ENCODE results near the gene LRP2. TPM values are rescaled to one million over a fixed set of nuclear protein-coding genes. Genes with fewer than 3 reads are reported as not detected.
A peak's percentile ranks its signal among the peaks of the same experiment; 100 is the strongest.

LRP2 gene
- total RNA-seq, 1 experiment from 2014 or later: 0.59 TPM

DNA sequence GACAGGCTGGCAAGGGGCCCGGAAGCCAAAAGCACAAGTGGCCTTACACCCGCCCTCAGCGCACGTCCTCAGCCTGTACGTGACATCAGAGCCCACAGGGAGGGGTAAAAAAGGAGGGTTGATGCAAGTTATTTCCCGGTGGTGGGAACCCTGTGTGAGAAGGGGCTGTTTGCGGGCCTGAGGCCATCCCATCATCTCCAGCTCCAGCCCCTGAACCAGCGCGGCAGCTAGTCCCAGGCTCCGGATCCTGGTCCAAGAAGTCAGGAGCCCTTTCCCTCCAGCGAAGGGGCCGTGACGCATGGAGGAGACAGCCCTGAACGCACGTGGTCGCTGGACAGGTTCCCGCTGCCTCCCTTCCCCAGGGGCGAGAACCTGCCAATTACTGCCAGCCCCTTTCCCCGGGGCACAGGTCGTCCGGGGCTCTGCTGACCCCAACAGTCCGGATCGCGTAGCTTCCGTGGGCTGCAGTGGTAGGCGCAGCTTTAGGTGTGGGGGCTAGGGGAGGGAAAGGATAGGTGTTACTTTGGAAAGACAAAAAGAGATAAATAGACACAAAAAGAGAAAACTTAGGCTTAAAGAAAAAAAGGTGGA, 1.3 kb upstream of the LRP2 start (continued):
- TF ChIP-seq, protein P1, sequence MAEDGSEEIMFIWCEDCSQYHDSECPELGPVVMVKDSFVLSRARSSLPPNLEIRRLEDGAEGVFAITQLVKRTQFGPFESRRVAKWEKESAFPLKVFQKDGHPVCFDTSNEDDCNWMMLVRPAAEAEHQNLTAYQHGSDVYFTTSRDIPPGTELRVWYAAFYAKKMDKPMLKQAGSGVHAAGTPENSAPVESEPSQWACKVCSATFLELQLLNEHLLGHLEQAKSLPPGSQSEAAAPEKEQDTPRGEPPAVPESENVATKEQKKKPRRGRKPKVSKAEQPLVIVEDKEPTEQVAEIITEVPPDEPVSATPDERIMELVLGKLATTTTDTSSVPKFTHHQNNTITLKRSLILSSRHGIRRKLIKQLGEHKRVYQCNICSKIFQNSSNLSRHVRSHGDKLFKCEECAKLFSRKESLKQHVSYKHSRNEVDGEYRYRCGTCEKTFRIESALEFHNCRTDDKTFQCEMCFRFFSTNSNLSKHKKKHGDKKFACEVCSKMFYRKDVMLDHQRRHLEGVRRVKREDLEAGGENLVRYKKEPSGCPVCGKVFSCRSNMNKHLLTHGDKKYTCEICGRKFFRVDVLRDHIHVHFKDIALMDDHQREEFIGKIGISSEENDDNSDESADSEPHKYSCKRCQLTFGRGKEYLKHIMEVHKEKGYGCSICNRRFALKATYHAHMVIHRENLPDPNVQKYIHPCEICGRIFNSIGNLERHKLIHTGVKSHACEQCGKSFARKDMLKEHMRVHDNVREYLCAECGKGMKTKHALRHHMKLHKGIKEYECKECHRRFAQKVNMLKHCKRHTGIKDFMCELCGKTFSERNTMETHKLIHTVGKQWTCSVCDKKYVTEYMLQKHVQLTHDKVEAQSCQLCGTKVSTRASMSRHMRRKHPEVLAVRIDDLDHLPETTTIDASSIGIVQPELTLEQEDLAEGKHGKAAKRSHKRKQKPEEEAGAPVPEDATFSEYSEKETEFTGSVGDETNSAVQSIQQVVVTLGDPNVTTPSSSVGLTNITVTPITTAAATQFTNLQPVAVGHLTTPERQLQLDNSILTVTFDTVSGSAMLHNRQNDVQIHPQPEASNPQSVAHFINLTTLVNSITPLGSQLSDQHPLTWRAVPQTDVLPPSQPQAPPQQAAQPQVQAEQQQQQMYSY (CRISPR knock-in tag; IDR thresholded peaks at IDR 0.05): peak; percentile 27; the same call in 1 of the 2 replicates
- TF ChIP-seq, protein P2, sequence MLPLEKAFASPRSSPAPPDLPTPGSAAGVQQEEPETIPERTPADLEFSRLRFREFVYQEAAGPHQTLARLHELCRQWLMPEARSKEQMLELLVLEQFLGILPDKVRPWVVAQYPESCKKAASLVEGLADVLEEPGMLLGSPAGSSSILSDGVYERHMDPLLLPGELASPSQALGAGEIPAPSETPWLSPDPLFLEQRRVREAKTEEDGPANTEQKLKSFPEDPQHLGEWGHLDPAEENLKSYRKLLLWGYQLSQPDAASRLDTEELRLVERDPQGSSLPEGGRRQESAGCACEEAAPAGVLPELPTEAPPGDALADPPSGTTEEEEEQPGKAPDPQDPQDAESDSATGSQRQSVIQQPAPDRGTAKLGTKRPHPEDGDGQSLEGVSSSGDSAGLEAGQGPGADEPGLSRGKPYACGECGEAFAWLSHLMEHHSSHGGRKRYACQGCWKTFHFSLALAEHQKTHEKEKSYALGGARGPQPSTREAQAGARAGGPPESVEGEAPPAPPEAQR (CRISPR knock-in tag; IDR thresholded peaks at IDR 0.05): no peak
- TF ChIP-seq EMX1 (CRISPR knock-in tag; IDR thresholded peaks at IDR 0.05) (no peak), KAT7 (CRISPR knock-in tag; IDR thresholded peaks at IDR 0.05; ENCODE audit: borderline replicate concordance) (no peak), ESRRA (CRISPR knock-in tag; IDR thresholded peaks at IDR 0.05; ENCODE audit: borderline replicate concordance) (no peak)
- TF ChIP-seq, protein P3, sequence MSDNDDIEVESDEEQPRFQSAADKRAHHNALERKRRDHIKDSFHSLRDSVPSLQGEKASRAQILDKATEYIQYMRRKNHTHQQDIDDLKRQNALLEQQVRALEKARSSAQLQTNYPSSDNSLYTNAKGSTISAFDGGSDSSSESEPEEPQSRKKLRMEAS (CRISPR knock-in tag; IDR thresholded peaks at IDR 0.05): peak; percentile 80

DNA sequence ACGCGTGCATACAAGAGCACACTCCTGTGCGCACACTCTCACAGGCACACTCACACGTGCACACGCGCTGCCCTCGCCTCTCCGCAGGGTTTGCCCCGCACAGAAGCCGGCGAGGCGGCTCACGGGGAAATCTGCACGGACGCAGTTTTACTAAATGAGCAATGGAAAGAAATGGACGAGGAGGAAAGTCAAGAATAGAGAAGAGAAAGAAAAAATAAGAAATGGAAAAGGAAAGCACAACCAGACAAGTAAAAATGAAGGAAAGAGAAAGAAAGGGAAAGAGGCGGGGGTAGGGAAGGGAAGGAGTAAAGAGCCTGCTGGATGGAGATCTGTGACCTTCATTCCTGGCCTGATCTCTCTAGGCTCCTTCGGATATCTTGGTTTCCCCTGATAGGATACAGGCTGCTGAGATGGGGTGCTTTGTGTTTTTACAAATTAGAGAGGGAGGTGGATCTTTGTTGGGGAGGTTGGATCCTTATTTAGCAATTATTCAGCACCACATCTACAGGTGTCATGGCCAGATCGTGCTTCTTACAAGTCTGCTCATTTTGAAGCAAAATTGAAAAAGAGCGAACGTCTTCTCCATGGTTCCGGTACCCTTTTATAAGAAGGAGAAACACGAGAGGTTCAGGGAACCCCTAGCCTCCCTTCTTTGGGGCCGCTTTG, 693 bp upstream of the LRP2 start:
- Mint-ChIP-seq H3K4me3 (peak overlapping the region; percentile 90), H3K27me3 (ENCODE audit: low read depth) (peaks cover 90% of the 10 kb centered on the region), H3K4me1 (peaks cover 28% of the 10 kb centered on the region), H3K36me3 (no peaks in the 10 kb centered on the region), H3K27ac (no peak overlapping the region), H3K9me3 (no peaks in the 10 kb centered on the region)
- TF ChIP-seq GTF2I (CRISPR knock-in tag; conservative IDR thresholded peaks at IDR 0.05) (no peak), ZNF121 (CRISPR knock-in tag; IDR thresholded peaks at IDR 0.05) (no peak), CREM (CRISPR knock-in tag; IDR thresholded peaks at IDR 0.05) (no peak), ZNF671 (CRISPR knock-in tag; IDR thresholded peaks at IDR 0.05) (no peak), TEAD4 (CRISPR knock-in tag; IDR thresholded peaks at IDR 0.05) (0 out of 2 replicates have a peak, but pooled peaks have one; percentile 2)
- TF ChIP-seq, protein P3 (CRISPR knock-in tag; IDR thresholded peaks at IDR 0.05): no peak
- TF ChIP-seq, protein P4, sequence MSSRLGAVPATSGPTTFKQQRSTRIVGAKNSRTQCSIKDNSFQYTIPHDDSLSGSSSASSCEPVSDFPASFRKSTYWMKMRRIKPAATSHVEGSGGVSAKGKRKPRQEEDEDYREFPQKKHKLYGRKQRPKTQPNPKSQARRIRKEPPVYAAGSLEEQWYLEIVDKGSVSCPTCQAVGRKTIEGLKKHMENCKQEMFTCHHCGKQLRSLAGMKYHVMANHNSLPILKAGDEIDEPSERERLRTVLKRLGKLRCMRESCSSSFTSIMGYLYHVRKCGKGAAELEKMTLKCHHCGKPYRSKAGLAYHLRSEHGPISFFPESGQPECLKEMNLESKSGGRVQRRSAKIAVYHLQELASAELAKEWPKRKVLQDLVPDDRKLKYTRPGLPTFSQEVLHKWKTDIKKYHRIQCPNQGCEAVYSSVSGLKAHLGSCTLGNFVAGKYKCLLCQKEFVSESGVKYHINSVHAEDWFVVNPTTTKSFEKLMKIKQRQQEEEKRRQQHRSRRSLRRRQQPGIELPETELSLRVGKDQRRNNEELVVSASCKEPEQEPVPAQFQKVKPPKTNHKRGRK (CRISPR knock-in tag; IDR thresholded peaks at IDR 0.05; ENCODE audit: borderline replicate concordance): peak; percentile 66; the same call in 1 of the 2 replicates
- TF ChIP-seq, protein P5, sequence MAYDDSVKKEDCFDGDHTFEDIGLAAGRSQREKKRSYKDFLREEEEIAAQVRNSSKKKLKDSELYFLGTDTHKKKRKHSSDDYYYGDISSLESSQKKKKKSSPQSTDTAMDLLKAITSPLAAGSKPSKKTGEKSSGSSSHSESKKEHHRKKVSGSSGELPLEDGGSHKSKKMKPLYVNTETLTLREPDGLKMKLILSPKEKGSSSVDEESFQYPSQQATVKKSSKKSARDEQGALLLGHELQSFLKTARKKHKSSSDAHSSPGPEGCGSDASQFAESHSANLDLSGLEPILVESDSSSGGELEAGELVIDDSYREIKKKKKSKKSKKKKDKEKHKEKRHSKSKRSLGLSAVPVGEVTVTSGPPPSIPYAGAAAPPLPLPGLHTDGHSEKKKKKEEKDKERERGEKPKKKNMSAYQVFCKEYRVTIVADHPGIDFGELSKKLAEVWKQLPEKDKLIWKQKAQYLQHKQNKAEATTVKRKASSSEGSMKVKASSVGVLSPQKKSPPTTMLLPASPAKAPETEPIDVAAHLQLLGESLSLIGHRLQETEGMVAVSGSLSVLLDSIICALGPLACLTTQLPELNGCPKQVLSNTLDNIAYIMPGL (CRISPR knock-in tag; IDR thresholded peaks at IDR 0.05): no peak
- TF ChIP-seq, protein P6, sequence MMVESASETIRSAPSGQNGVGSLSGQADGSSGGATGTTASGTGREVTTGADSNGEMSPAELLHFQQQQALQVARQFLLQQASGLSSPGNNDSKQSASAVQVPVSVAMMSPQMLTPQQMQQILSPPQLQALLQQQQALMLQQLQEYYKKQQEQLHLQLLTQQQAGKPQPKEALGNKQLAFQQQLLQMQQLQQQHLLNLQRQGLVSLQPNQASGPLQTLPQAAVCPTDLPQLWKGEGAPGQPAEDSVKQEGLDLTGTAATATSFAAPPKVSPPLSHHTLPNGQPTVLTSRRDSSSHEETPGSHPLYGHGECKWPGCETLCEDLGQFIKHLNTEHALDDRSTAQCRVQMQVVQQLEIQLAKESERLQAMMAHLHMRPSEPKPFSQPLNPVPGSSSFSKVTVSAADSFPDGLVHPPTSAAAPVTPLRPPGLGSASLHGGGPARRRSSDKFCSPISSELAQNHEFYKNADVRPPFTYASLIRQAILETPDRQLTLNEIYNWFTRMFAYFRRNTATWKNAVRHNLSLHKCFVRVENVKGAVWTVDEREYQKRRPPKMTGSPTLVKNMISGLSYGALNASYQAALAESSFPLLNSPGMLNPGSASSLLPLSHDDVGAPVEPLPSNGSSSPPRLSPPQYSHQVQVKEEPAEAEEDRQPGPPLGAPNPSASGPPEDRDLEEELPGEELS (CRISPR knock-in tag; IDR thresholded peaks at IDR 0.05): no peak
- ATAC-seq (no peak), DNase-seq (ENCODE audit: low spot score) (no peak)
- CTCF ChIA-PET: no interaction called here
- POLR2A ChIA-PET: no interaction called here

Data from WTC11 (cell line).